ENCODE data around the gene MCF2L. TPM values are rescaled to one million over a fixed set of nuclear protein-coding genes. Genes with fewer than 3 reads are reported as not detected.

Gene MCF2L
- total RNA-seq, 1 donor from 2014 or later, result 6.7 TPM

DNA sequence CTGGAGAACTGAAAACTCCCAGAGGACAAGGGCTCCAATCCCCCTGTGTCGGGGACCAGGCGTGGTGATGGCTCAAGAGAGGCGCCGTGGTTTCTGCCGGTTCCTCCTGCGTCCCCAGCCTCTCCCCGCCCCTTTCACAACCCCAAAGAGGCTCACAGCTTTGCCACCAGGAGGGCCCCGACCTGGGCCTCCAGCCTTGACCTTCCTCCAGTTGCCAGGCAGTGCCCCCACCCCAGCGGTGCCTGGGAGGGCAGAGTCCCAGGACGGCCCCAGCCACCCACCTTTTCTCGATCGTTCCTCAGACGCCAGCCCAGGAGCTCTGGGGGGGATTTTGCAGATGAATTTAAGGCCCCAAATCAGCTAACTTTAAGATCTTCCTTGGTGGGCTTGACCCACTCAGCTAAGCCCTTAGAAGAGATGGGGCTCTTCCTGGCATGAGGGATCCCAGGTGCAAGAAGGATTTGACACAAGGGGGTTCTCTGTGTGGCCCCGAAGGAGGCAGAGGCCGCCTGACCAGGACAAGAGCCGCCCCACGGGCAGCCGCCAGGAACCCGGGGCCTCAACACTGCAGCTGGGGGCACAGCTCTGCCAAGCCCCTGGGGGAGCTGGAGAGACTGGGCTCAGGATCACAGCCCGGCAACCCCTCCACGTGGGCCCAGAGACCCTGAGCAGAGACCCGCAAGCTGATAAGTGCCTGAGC is 47.0 kb downstream of the MCF2L start:
- no peaks in the 10 kb centered on the region for H3K4me1 Mint-ChIP-seq (ENCODE audit: low read depth)
- H3K27me3 Mint-ChIP-seq (ENCODE audit: low read depth), result peaks cover 7% of the 10 kb centered on the region
- H3K4me3 Mint-ChIP-seq (ENCODE audit: unreplicated experiment), result no peak overlapping the region
- TF ChIP-seq, protein P1, sequence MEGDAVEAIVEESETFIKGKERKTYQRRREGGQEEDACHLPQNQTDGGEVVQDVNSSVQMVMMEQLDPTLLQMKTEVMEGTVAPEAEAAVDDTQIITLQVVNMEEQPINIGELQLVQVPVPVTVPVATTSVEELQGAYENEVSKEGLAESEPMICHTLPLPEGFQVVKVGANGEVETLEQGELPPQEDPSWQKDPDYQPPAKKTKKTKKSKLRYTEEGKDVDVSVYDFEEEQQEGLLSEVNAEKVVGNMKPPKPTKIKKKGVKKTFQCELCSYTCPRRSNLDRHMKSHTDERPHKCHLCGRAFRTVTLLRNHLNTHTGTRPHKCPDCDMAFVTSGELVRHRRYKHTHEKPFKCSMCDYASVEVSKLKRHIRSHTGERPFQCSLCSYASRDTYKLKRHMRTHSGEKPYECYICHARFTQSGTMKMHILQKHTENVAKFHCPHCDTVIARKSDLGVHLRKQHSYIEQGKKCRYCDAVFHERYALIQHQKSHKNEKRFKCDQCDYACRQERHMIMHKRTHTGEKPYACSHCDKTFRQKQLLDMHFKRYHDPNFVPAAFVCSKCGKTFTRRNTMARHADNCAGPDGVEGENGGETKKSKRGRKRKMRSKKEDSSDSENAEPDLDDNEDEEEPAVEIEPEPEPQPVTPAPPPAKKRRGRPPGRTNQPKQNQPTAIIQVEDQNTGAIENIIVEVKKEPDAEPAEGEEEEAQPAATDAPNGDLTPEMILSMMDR (IDR thresholded peaks at IDR 0.05), result no peak
- no peak overlapping the region for H3K27ac Mint-ChIP-seq (ENCODE audit: unreplicated experiment)
- H3K36me3 Mint-ChIP-seq (ENCODE audit: low read depth), result peaks cover 6% of the 10 kb centered on the region
- DNase-seq (ENCODE audit: low spot score), result no peak
- no peaks in the 10 kb centered on the region for H3K9me3 Mint-ChIP-seq (ENCODE audit: low read depth)

- no peak overlapping the region for H3K4me3 Mint-ChIP-seq (ENCODE audit: unreplicated experiment)
- H3K9me3 Mint-ChIP-seq (ENCODE audit: low read depth), result no peaks in the 10 kb centered on the region
- peaks cover 7% of the 10 kb centered on the region for H3K27me3 Mint-ChIP-seq (ENCODE audit: low read depth)
- DNase-seq (ENCODE audit: low spot score), result no peak
- TF ChIP-seq, protein P1 (IDR thresholded peaks at IDR 0.05), result no peak
- no peaks in the 10 kb centered on the region for H3K4me1 Mint-ChIP-seq (ENCODE audit: low read depth)
- H3K36me3 Mint-ChIP-seq (ENCODE audit: low read depth), result peaks cover 3% of the 10 kb centered on the region
- no peak overlapping the region for H3K27ac Mint-ChIP-seq (ENCODE audit: unreplicated experiment)
Observed at GRCh38 chr13:113016526-113017295, 47.7 kb downstream of the MCF2L start.

DNA sequence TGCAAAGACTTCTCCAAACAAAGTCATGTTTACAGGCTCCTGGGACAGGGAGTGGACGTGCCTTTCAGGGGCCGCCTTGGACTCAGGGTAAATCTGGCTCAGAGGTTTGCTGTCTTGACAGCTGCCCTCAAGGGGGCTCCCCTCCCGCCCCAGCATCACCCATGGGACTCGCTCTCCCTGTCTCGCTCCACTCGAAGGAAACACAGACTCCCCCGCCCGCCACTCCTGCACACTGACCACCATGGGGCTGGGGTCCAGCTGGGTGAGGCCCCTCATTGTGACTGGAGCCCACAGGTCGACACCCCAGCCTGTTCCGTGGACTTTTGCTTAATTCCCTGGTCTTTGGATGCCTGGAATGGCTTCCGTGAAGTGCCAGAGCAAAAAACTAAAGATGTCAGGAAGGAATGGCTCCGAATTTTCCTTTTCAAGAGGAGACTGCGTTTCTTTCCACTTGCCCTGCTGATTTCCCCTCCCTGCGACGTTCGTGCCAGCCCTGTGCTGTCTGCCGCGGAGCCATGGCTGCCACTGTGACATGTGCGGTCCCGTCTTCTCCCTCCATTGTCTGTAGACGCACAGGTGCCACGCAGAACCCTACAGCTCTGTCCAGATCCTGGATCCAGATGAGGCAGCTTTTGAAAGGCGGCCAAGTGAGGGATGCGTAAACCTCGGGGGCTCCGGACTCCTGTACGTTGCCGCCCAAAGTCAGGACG is 48.6 kb downstream of the MCF2L start:
- Mint-ChIP-seq H3K4me1 (ENCODE audit: low read depth) (peaks cover 4% of the 10 kb centered on the region), H3K27ac (ENCODE audit: unreplicated experiment) (no peak overlapping the region), H3K27me3 (ENCODE audit: low read depth) (peaks cover 11% of the 10 kb centered on the region), H3K9me3 (ENCODE audit: low read depth) (no peaks in the 10 kb centered on the region), H3K4me3 (ENCODE audit: unreplicated experiment) (no peak overlapping the region), H3K36me3 (ENCODE audit: low read depth) (peaks cover 3% of the 10 kb centered on the region)
- TF ChIP-seq, protein P1 (IDR thresholded peaks at IDR 0.05), result no peak
- DNase-seq (ENCODE audit: low spot score), result no peak

- Mint-ChIP-seq H3K4me3 (ENCODE audit: unreplicated experiment) (no peak overlapping the region), H3K9me3 (ENCODE audit: low read depth) (no peaks in the 10 kb centered on the region), H3K27me3 (ENCODE audit: low read depth) (peaks cover 21% of the 10 kb centered on the region), H3K4me1 (ENCODE audit: low read depth) (peaks cover 12% of the 10 kb centered on the region), H3K27ac (ENCODE audit: unreplicated experiment) (no peak overlapping the region), H3K36me3 (ENCODE audit: low read depth) (peaks cover 3% of the 10 kb centered on the region)
- TF ChIP-seq, protein P1 (IDR thresholded peaks at IDR 0.05), result no peak
- DNase-seq (ENCODE audit: low spot score), result no peak
Observed at GRCh38 chr13:113018676-113019465, 49.9 kb downstream of the MCF2L start.

Measured in chondrocyte (in vitro differentiated cells).